ENCODE measurements around the gene PSMG3. TPM values are rescaled to one million over a fixed set of nuclear protein-coding genes. Genes with fewer than 3 reads are reported as not detected.

Gene PSMG3
- total RNA-seq, 1 donor from 2014 or later, result 33.7 TPM

DNA sequence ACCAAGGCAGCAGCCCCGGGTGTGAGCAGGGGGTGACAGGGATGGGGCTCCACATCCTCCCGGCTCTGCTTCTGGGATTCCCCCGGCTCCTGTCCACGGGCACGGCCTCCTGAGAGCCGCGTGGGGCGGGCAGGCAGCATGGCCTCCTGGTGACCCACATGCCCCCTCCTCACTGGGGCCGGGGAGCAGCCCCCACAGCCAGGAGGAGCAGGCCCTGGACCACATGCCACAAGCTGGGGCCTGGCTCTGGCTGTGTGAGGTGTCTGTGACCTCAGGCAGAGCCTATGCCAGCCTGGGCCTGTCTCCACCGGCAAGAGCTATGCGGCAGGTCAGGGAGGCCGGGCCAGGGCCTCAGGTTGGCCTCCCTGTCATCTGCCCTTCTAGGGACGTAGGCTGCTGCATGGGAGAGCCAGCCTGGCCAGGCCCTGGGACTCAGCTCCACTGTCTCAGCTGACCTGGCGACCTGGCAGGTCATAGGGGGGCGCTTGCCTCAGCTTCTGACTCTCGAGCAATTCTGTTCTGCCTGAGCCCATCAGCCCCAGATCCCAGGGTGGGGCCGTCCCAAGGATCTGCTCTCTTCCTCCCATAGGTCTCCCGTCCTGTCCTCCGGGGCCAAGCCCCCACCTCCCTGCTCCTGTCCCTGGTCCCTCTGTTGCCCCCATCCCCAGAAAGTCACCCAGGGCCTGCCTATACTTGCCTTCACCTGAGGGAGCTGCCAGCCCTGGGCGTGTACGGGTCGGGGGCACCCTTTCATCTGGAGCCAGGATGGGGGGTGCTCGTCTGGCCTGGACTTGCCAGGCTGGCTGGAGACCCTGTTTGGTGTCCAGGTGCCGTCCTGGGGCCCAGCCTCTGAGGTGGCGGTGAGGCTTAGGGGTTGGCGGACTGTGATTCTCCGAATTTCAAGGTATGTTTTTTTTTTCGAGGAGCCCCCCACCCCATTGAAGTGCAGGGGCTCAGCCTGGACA, 9.9 kb downstream of the PSMG3 start:
- intact Hi-C loops (cut with micrococcal nuclease), result no loop called here

DNA sequence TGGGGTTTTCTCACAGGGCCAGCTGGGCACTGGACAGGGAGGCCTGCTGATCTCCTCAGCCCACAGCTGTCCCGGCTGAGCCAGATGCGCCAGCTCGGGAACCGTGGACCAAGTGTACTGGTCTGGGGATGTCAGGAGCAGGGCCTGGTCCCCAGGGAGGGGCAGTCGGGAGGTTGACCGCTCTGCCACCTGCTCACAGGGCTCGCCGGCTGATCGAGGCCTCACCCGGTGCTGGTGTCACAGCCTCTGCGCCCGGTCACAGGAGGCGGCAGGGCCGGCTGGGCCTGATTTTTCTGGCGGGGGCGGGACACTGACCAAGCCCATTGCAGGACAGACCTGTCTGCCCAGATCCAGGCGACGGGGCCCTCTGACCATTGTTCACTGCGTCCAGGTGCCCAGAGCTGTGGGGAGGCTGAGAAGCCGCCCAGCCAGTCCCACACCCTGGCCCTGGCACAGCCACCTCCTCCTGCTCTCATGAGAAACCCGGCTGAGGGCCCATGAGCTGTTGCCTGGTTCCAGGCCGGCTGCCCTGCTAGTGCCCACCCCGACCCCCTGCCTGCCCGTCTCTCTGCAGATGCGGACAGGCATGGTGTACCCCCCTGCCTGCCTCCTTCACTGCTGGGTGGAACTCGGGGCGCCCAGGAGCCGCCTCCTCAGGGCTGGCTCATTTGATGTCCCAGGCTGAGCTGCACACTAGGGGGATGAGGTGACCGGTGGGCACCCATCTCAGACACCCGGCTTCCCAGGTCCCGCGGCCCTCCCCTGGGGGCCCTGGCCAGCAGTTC, 10.8 kb downstream of the PSMG3 start:
- intact Hi-C loops (cut with micrococcal nuclease), result no loop called here

DNA sequence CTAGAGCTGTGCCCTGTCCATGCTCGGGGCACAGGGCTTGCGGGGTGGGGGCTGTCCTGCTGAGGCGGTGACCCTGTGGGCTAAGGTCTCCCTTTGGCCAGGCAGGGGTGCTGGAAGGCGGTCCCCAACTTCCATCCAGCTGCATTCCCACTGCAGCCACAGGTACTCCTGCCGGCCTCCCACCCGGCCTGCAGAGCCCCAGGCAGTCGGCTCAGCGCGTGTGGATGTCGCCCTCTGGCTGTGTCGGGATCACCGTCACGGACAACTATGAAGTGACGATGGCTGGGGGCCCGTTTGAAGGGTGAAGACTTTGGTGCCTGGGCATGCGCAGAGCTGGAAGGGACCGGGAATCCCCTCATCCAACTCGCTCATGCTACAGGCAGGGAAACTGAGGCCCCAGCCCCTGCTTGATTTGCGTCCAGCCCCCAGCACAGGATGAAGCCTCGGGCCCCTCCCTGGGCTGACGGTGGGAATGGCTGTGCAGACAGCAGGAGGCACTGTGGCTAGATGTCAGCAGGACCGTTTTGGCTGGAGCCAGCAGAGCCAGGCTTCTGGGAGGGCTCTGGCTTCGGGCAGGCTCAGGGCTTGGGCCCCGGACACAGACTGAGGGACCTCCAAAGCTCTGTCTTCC, 11.5 kb downstream of the PSMG3 start:
- intact Hi-C loops (cut with micrococcal nuclease), result no loop called here

DNA sequence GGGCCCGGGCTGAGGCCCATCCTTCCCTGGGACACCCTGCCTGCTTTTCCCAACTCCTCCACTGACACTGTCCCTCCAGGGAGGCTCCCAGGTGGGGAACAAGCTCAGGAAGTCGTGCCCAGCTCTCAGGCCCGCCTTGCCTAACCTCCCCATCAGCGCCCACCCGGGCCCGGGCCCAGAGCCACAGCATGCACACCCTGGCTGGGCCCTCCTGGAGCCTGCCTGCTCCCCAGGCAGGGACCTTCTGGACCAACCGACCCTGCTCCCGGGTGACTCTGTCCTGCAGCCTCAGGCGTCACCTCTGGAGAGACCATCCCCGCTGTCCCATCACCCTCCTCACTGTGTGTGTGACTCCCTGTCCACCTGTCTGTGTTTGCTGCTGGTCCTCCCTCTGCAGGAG, 12.1 kb downstream of the PSMG3 start:
- intact Hi-C loops (cut with micrococcal nuclease), result no loop called here

DNA sequence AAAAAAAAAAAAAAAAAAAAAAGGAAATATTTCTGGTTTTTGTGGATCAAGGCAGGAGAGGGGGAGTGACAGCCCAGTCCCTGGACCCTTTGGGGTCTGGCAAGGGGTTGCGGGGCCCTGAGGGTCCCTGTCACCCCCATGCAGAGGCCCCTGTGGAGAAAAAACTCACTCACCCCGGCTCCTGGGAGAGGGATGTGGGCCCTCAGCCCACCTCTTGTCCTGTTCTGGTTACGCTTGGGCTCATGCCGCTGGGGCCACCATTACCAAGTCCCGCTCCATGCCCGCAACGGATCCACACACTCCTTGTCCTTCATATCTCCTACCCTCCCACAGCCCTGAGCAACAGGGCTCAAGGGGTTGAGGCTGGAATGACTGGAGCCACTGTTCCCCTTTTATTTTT, 12.8 kb downstream of the PSMG3 start:
- intact Hi-C loops (cut with micrococcal nuclease), result no loop called here

DNA sequence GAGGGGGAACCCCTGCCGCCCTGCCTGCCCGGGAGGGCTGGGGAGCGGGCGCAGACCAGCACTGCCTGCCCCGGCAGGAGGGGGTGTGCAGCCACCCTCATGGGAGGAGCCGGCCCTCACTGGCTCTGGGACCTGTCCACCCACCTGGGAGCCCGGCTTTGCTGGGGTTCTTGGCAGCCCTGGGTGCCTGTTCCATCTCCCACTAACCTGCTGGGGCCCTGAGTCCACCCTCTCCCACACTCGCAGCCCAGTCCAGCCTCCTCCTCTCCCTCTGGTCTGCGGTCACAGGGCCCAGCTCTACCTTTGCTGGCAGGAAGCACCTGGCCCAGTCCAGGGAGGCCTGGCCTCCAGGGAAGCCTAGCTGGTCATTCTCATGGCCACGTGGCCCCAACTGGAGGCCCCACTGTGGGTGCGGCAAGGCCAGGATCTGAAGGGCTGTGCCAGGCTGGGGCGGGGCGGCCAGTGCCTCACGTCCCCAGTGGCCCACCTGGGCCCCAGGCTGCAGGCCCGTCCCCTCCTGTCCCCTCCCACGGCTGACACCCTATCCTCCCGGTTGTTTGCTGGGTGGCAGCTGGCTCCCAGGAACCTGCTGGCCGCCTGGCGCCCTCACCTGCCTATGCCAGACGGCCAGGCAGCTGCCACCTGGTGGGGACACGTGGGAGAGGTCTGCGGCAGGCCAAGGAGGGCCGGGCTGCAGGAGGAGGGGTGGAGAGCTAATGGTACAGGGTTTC, 13.9 kb downstream of the PSMG3 start, which contains the start of gene TMEM184A:
Gene TMEM184A (minus strand): TSS at position 393 of the 731 bp plus-strand sequence. CDS start 721 bp downstream, outside the sequence.
- intact Hi-C loops (cut with micrococcal nuclease), result no loop called here

DNA sequence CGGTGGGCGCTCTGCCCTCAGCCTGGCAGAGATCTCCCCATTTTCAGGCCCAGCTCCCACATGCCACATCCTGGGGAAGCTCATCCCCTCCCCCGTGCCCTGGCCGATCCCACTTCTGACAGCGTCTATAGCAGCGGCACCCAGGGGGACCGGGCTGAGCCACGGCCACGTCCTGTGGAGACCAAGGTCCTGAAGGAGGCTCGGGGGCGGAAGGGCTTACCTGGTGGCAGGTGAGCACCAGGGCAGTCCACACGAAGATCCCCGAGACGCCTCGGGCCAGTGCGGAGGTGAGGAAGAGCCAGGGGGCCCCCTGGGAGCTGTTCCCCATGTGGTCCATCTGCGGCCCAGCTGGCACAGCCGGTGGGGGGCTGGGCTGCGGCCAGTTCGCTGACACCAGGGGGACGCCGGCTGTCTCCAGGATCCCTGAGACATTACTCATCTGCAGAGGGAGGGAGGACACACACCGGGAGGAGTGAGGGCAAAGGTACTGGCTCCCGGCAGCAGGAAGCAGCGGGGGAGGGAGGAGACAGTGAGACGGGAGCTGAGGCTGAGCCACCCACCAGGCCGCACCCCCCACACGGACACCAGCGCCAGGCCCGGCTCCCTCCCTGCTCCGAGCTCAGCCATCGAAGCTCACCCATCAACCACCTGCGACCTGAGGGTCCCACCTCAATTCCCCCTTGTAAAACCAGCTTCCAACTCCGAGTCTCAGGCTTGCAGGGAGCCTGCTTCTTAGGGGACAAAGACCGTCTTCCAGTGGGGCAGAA, 14.6 kb downstream of the PSMG3 start:
- intact Hi-C loops (cut with micrococcal nuclease), result no loop called here

DNA sequence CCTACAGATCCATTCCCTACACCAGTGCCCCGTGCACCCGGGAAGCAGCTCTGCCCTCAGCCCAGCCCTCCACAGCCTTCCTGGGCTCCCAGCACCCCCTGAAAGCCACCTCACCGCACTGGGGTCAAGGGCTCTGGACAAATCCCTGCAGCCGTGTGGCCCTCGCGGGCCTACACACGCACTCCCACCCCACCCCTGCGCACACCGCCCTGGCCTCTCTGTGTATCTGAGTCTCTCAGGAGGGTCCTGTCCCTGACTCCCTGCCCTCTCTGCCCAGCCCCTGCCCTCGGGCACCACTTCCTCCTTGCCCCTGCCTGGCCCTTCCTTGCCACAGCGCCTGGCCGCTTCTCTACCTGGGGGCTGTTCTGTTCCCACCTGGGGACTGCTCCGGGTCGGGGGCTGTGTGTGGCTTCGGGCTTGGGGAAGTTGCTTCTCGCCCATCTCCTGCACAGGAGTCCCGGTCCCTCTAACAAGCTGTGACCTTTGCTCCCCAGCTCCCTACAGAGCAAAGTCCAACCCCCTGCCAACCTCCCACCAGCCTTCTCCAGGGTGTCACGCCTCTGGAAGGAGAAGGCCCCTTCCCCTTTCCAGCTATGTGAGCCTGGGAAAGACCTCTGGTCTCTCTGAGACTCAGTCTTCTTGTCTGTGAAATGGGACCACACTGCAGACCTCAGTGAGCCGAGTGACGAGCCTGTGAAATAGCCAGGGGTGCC, 15.3 kb downstream of the PSMG3 start:
- intact Hi-C loops (cut with micrococcal nuclease), result no loop called here

DNA sequence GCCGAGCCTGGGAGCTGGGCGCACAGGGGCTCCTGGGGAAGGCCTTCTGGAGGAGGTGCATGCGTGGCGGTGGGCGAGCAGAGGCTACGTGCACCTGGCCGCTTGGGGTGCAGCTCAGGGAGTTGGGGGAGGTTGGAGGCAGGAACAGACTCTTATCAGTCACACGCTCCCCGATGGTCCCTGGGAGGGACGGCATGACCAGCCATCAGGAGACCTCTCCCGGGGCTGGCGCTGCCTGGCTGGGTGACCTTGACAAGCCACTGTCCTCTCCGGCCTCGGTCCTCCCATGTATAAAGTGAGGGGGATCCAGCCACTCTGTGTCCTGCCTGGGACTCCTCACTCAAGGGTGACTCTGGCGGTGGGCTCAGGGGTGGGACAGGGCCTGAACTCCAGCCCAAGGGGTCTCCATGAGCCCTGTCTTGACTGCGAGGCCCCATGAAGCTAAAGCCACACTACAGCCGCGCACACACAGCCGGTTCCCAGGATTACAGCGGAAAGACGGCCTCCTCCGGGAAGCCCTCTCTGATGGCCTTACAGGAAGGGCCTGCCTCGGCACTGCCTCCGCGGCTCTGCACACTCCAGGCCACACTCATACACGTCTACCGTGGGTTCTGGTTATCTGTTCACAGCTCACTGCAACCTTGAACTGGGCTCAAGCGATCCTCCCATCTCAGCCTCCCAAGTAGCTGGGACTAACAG, 16.2 kb downstream of the PSMG3 start:
- intact Hi-C loops (cut with micrococcal nuclease), result no loop called here

DNA sequence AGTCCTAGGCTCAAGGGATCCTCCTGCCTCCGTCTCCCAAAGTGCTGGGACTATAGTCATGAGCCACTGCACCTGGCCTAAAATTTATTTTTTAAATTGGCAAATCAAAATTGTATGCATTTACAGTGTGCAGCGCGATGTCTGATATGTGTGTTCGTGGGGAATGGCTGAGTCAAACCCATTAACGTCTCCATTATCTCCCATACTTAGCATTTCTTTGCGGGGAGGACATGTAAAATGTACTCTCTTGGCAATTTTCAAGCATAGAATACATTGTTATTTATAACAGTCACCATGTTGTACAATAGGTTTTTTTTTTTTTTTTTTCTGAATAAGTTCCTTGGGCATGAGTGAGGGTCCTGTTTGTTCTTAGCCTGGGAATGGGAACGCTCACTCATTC, 17.6 kb downstream of the PSMG3 start:
- intact Hi-C loops (cut with micrococcal nuclease), result no loop called here

DNA sequence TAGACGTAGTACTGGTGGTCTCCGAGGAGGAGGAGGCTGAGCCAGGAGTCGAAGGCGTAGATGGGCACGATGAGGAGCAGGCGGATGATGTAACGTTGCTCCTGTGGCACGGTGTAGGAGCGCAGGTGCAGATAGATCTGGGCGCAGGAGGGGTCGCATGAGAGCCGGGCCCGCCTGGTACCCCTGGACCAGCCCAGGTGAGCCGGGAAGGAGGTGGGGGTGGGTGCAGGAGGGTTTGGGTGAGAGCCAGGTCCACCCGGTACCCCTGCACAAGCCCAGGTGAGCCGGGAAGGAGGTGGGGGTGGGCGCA, 19.0 kb downstream of the PSMG3 start:
- intact Hi-C loops (cut with micrococcal nuclease), result no loop called here

DNA sequence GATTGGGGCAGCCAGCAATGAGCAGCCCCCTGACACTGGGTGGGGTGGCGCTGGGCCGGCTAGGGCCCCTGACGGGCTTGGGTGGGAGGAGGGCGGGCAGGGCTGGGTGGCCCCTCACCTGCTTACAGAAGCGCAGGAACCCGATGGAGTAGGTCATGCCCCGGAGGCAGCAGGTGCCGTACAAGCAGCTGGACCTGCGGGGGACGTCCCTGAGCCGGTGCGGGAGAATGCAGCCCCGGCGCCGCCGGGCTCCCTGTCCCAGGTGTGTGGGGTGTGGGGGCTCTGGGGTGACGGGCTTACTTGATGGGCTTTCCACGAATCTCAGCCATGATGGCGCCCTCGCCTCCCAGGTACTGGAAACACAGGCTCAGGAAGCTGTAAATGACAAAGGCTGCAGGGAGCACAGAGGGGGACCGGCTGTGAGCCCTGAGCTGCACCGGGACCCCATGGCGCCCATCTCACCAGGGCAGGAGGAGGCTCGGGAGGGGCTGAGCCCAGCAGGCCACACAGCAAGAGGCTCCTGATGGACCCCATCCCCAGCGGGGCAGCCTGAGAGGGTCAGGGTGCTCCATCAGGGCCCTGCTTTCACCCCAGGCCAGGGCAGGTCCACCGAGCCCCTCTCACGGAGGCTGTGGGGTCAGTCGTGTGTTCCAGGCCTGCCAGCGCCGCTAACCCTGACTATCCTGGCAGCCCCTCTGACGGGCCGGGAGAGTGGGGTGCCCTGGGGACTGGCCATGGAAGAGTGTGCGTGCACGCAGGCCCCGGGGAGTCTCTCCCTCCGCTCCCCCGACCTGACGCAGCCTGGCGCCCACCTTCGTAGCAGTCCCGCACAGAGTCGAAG, 19.6 kb downstream of the PSMG3 start:
- intact Hi-C loops (cut with micrococcal nuclease), result no loop called here

DNA sequence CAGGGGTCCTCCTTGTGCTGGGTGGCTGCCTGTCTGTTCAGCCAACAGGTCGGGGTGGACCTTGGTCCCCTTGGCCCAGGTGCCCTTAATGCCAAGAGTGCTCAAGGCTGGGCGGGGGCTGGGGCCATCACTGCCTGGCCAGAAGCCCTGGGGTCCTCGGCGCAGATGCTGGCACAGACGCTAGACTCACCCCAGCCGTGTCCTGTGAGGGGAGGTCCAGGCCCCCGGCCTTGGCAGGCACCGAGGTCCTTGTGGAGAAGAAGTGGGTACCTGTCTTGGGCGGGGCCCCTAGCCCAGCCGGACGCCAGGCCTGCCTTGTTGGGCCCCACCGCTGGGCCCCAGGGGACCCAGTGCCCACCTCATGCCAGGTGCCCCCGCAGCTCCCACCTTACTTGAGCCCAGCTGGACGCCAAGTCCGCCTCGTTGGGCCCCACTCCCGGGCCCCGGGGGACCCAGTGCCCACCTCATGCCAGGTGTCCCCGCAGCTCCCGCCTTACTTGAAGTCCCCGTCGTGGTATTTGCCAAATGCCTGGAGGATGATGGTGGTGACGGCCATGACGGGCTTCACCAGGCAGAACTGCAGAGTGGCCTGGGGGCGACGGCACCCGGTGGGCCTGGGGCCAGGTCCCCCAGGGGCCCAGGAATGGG, 20.4 kb downstream of the PSMG3 start:
- intact Hi-C loops (cut with micrococcal nuclease), result no loop called here

DNA sequence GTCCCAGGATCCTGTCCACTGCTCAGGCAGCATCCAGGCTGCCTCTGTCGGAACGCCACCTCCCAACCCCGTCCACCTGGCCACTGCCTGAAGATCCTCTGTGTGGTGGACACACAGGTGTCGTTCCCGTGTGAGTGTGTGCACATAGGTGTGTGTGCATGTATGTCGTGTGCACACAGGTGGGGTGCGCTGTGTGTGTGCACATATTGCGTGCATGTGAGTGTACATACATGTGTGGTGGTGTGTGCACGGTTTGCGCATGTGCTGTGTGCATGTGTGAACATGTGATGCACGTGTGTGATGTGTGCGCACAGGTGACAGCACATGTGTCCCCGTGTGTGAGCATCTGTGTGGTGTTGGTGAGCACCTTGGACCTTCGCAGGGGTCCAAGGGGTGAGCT, 20.9 kb downstream of the PSMG3 start:
- intact Hi-C loops (cut with micrococcal nuclease), result no loop called here

DNA sequence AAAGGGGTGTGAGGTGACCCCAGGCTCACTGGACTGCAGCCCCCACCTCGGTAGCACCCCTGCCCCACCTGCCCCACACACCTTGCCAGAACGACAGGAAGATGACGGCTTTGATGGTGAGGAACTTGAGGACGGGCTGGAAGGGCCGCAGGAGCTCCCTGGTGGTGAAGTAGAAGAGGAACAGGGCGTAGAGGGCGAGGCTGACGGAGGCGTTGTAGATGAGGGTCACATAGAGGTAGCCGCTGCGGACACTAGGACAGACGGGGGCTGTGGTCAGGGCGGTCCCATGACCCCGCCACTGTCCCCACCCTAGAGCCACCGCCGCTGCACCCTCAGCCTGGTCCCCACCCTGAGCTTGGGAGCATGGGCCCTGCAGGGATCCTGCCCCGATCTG, 21.4 kb downstream of the PSMG3 start:
- intact Hi-C loops (cut with micrococcal nuclease), result no loop called here

DNA sequence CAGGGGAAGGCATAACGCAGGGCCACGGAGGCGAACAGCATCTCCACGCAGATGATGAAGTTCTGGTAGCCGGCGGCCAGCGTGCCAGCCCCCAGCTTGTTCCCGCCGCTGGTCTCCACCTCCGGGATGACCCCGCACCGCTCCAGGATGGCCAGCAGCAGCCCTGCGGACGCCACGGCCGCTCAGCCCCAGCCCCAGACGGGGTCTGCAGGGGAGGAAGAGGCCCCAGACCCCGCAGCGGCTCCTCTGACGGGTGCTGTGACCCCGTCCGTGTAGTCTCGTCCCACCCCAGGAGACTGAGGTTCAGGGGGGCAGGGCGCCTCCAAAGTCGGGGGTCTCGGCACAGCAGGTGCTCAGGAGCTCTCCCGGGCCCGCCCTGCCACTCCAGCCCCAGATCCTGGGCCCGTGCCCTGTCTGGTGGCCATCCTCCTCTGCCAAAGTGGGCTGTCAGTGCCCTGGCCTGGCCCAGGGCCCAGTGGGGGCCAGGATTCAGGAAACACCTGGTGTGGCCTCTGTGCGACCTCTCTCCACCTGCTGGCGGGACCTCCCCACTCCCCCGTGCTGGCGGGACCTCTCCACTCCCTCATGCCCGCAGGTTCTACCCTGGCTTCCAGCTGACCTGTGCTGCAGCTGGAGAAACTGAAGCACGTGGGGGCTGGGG, 21.9 kb downstream of the PSMG3 start:
- intact Hi-C loops (cut with micrococcal nuclease), result no loop called here
